DND-41 (cell line): ENCODE data around the gene ITGA1.

ENCODE experiments used
- EZH2 ChIP-seq: IDR thresholded peaks from 3 replicates; pipeline ENCODE4 v1.6.1; 2012; ENCODE audit warnings: borderline replicate concordance, low read depth, mild to moderate bottlenecking, moderate library complexity, low read length, inconsistent platforms; ENCODE audit not compliant: severe bottlenecking
- TF ChIP-seq, protein P1 (sequence below): IDR thresholded peaks from 2 replicates; pipeline ENCODE4 v1.5.1; 2012; ENCODE audit warnings: borderline replicate concordance, low read length, moderate library complexity, mild to moderate bottlenecking; ENCODE audit not compliant: poor library complexity, severe bottlenecking; ENCODE audit errors: extremely low read depth

DNA sequence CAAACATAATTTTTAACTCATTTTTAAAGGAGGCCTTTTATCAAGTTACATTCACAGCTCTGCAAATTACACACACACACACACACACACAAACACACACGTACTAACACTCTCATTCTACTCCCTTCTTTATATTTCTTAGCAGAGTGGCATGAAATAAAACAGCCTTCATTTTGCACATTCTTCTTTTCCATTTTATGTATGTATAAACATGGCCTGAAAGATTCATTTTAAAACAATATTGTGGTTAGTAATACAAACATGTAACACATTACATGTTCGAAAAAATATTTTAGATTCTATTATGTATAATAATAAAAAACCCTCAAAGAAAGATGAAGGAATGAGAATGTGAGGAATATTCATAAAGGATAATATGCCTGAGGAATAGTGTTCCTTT lies 115.4 kb downstream of the ITGA1 start:
- TF ChIP-seq, protein P1, sequence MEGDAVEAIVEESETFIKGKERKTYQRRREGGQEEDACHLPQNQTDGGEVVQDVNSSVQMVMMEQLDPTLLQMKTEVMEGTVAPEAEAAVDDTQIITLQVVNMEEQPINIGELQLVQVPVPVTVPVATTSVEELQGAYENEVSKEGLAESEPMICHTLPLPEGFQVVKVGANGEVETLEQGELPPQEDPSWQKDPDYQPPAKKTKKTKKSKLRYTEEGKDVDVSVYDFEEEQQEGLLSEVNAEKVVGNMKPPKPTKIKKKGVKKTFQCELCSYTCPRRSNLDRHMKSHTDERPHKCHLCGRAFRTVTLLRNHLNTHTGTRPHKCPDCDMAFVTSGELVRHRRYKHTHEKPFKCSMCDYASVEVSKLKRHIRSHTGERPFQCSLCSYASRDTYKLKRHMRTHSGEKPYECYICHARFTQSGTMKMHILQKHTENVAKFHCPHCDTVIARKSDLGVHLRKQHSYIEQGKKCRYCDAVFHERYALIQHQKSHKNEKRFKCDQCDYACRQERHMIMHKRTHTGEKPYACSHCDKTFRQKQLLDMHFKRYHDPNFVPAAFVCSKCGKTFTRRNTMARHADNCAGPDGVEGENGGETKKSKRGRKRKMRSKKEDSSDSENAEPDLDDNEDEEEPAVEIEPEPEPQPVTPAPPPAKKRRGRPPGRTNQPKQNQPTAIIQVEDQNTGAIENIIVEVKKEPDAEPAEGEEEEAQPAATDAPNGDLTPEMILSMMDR = no peak
- TF ChIP-seq EZH2 = no peak
